ENCODE data around the gene EPHB3.
A peak's percentile ranks its signal among the peaks of the same experiment; 100 is the strongest.

EPHB3 gene

GRCh38 chr3:184560531-184560930, 1.1 kb upstream of the EPHB3 start:
- DNase-seq (ENCODE audit: low read depth): no peak
- H3K4me3 ChIP-seq (ENCODE audit: low read length): no peak overlapping the region; the same call in 1 of the 2 replicates
- no peak for TF ChIP-seq CTCF (conservative IDR thresholded peaks at IDR 0.05; ENCODE audit: low read length)

- TF ChIP-seq CTCF (conservative IDR thresholded peaks at IDR 0.05; ENCODE audit: low read length): no peak
- DNase-seq (ENCODE audit: low read depth): no peak
- H3K4me3 ChIP-seq (ENCODE audit: low read length): peak overlapping the region; percentile 75
These were observed 610 bp downstream of the EPHB3 start for GRCh38 chr3:184561913-184562877.

- peak overlapping the region; percentile 75 for H3K4me3 ChIP-seq (ENCODE audit: low read length)
- DNase-seq (ENCODE audit: low read depth): peak; percentile 60
- no peak for TF ChIP-seq CTCF (conservative IDR thresholded peaks at IDR 0.05; ENCODE audit: low read length)
These were observed 1.4 kb downstream of the EPHB3 start for GRCh38 chr3:184562878-184563560.

GRCh38 chr3:184563561-184563925, 2.0 kb downstream of the EPHB3 start:
- no peak for TF ChIP-seq CTCF (conservative IDR thresholded peaks at IDR 0.05; ENCODE audit: low read length)
- DNase-seq (ENCODE audit: low read depth): no peak
- H3K4me3 ChIP-seq (ENCODE audit: low read length): peak overlapping the region; percentile 75

GRCh38 chr3:184563941-184564684, 2.5 kb downstream of the EPHB3 start:
- DNase-seq (ENCODE audit: low read depth): no peak
- no peak for TF ChIP-seq CTCF (conservative IDR thresholded peaks at IDR 0.05; ENCODE audit: low read length)
- H3K4me3 ChIP-seq (ENCODE audit: low read length): peak overlapping the region; percentile 75

GRCh38 chr3:184564685-184565385, 3.2 kb downstream of the EPHB3 start:
- no peak for TF ChIP-seq CTCF (conservative IDR thresholded peaks at IDR 0.05; ENCODE audit: low read length)

More at GRCh38 chr3:184564685-184565385, 3.2 kb downstream of the EPHB3 start:
- H3K4me3 ChIP-seq (ENCODE audit: low read length): peak overlapping the region; percentile 75
- no peak for DNase-seq (ENCODE audit: low read depth)

Data from AG10803 (cell line).